ENCODE measurements around the gene TMEM184B.
A peak's percentile ranks its signal among the peaks of the same experiment; 100 is the strongest.

Gene TMEM184B

DNA sequence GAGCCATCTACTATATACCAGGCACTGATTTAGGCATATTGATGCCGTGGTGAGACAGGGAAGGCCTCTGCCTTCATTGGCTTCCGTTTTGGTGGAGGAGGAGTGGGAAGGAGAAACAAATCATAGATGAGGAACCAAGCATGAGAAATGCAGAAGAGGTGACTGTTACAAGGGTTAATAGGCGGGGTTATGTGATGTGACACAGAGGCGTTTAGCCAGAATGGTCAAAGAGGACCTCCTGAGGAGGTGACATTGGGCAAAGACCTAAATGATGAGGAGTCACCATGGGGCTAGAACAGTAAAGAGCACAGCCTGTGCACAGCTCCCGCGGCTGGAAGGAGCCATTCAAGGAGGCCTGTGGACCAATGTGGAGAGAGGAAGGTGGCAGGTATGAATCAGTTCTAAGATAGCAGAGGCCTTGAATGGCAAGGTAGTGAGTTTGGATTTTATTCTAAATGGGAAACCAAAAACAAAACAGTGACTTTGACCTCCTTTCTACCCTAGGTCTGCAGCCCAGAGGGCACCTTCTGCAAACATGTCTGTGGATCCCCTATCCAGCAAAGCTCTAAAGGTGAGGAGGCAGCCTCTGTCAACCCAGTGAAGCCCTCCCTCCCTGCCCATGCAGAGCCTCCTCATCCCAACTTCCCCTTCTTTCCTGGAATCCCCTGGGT is 59.4 kb downstream of the TMEM184B start:
- no peak overlapping the region for H2AK5ac ChIP-seq (ENCODE audit: low read length)
- H3K36me3 ChIP-seq (ENCODE audit: control insufficient read depth, insufficient read depth, low read length) = no peaks in the 10 kb centered on the region
- H3K18ac ChIP-seq (ENCODE audit: low read length) = no peak overlapping the region
- H3K79me1 ChIP-seq (ENCODE audit: low read length) = no peaks in the 10 kb centered on the region
- no peak overlapping the region for H3K56ac ChIP-seq (ENCODE audit: low read length)
- no peak overlapping the region for H2BK120ac ChIP-seq (ENCODE audit: low read depth, low read length)
- no CpG with 5 or more reads among the region's 6 CpGs for WGBS (ENCODE audit: extremely low coverage, insufficient coverage, low lambda C conversion rate)
- no peak overlapping the region for H2BK5ac ChIP-seq (ENCODE audit: low read length)
- H3K4me2 ChIP-seq (ENCODE audit: low read length) = no peak overlapping the region
- H3K27me3 ChIP-seq (ENCODE audit: insufficient read depth, low read length, poor library complexity) = peaks cover 4% of the 10 kb centered on the region
- no peak overlapping the region for H3K9ac ChIP-seq (ENCODE audit: low read length)
- no peak for DNase-seq
- H2BK15ac ChIP-seq (replicated peaks; ENCODE audit: low read depth) = no peak overlapping the region
- no peak overlapping the region for H3K4me3 ChIP-seq (ENCODE audit: low read length)
- H3K27ac ChIP-seq (ENCODE audit: low read depth, low read length) = no peak overlapping the region
- H3K4me1 ChIP-seq (ENCODE audit: control insufficient read depth, low read depth, low read length) = no peaks in the 10 kb centered on the region
- no peak overlapping the region for H4K5ac ChIP-seq (ENCODE audit: low read length)
- no peak overlapping the region for H3K23ac ChIP-seq (ENCODE audit: low read length)
- H3K79me2 ChIP-seq (ENCODE audit: control insufficient read depth, insufficient read depth, low read length) = no peaks in the 10 kb centered on the region
- H3K4ac ChIP-seq (ENCODE audit: low read depth, low read length) = no peak overlapping the region
- H4K8ac ChIP-seq (ENCODE audit: low read depth, low read length) = no peak overlapping the region

DNA sequence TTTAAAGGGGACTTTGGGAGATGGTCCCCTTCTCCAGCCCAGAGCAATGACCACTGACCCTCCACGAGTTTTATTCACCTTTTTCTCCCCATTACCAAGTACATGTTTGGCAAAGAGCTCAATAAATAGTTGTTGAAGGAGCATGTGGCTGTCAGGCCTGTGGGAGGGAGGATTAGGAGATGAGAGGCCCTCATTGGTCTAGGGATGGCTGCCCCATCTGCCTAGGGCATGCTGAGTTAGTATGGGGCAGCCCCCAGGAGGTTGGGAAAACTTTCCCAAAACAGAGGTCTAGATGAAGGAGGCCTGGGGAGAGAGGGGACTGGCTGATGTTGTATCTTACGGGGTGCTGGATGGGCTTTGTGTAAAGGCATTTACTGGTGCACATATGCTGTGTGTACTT is 60.4 kb downstream of the TMEM184B start:
- H3K36me3 ChIP-seq (ENCODE audit: control insufficient read depth, insufficient read depth, low read length) = no peaks in the 10 kb centered on the region
- H3K27ac ChIP-seq (ENCODE audit: low read depth, low read length) = no peak overlapping the region
- no peak overlapping the region for H2BK120ac ChIP-seq (ENCODE audit: low read depth, low read length)
- no peaks in the 10 kb centered on the region for H3K79me1 ChIP-seq (ENCODE audit: low read length)
- no peak overlapping the region for H3K4ac ChIP-seq (ENCODE audit: low read depth, low read length)
- H4K5ac ChIP-seq (ENCODE audit: low read length) = no peak overlapping the region
- H2BK15ac ChIP-seq (replicated peaks; ENCODE audit: low read depth) = no peak overlapping the region
- H3K79me2 ChIP-seq (ENCODE audit: control insufficient read depth, insufficient read depth, low read length) = no peaks in the 10 kb centered on the region
- no peak overlapping the region for H3K4me2 ChIP-seq (ENCODE audit: low read length)
- no peak for DNase-seq
- H2BK5ac ChIP-seq (ENCODE audit: low read length) = no peak overlapping the region
- no peak overlapping the region for H2AK5ac ChIP-seq (ENCODE audit: low read length)
- no peaks in the 10 kb centered on the region for H3K4me1 ChIP-seq (ENCODE audit: control insufficient read depth, low read depth, low read length)
- no peak overlapping the region for H4K8ac ChIP-seq (ENCODE audit: low read depth, low read length)
- no peak overlapping the region for H3K56ac ChIP-seq (ENCODE audit: low read length)
- no peak overlapping the region for H3K18ac ChIP-seq (ENCODE audit: low read length)
- peaks cover 4% of the 10 kb centered on the region for H3K27me3 ChIP-seq (ENCODE audit: insufficient read depth, low read length, poor library complexity)
- no peak overlapping the region for H3K9ac ChIP-seq (ENCODE audit: low read length)
- H3K4me3 ChIP-seq (ENCODE audit: low read length) = no peak overlapping the region
- no CpG with 5 or more reads among the region's 2 CpGs for WGBS (ENCODE audit: extremely low coverage, insufficient coverage, low lambda C conversion rate)
- H3K23ac ChIP-seq (ENCODE audit: low read length) = no peak overlapping the region

DNA sequence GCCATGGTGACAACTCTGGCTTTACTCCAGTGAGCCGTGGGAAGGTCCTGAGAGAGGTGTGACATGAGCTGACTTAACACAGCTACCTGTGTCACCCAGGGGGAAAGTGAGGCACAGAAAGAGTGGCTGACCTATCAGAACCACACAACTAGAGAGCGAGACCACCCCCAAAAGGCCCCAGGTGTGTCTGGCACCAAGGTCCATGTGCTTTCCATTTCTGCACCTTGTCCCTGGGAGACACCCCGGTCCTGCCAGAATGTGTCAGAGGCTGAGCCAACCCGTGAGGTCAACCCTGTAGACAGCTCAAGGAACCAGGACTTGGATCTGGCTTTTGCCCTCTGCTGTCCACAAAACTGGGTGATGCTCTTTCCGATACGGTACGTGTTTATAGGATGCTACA is 61.3 kb downstream of the TMEM184B start:
- Histone ChIP-seq H3K4me1 (ENCODE audit: control insufficient read depth, low read depth, low read length) (no peaks in the 10 kb centered on the region), H2AK5ac (ENCODE audit: low read length) (no peak overlapping the region), H3K23ac (ENCODE audit: low read length) (no peak overlapping the region), H2BK5ac (ENCODE audit: low read length) (no peak overlapping the region), H2BK15ac (replicated peaks; ENCODE audit: low read depth) (no peak overlapping the region), H3K4ac (ENCODE audit: low read depth, low read length) (no peak overlapping the region), H3K79me2 (ENCODE audit: control insufficient read depth, insufficient read depth, low read length) (no peaks in the 10 kb centered on the region), H3K4me2 (ENCODE audit: low read length) (no peak overlapping the region), H3K79me1 (ENCODE audit: low read length) (no peaks in the 10 kb centered on the region), H4K5ac (ENCODE audit: low read length) (no peak overlapping the region), H3K56ac (ENCODE audit: low read length) (no peak overlapping the region), H3K4me3 (ENCODE audit: low read length) (no peak overlapping the region), H3K18ac (ENCODE audit: low read length) (no peak overlapping the region), H3K9ac (ENCODE audit: low read length) (no peak overlapping the region), H3K27ac (ENCODE audit: low read depth, low read length) (no peak overlapping the region), H4K8ac (ENCODE audit: low read depth, low read length) (no peak overlapping the region), H3K36me3 (ENCODE audit: control insufficient read depth, insufficient read depth, low read length) (no peaks in the 10 kb centered on the region), H2BK120ac (ENCODE audit: low read depth, low read length) (no peak overlapping the region), H3K27me3 (ENCODE audit: insufficient read depth, low read length, poor library complexity) (peaks cover 4% of the 10 kb centered on the region)
- DNase-seq = no peak
- no CpG with 5 or more reads among the region's 7 CpGs for WGBS (ENCODE audit: extremely low coverage, insufficient coverage, low lambda C conversion rate)

DNA sequence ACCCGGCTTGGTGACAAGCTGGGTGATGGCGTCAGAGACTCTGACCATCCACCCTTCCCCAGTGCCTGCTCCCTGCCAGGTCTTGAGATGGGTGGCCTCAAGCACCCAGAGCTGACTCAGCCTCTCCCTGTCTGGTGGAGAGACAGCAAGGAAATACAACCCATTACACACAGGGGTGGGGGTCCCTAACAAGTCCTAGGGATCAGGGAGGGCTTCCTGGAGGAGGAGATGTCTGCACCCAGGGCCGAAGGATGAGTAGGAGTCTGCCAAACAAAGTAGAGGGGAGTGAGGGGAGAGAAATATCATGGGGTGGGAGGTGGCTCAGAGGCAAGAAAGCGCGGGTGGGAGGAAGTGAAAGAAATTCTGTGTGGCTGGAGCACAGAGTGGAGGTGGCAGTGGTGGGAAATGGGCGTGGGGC is 64.2 kb downstream of the TMEM184B start:
- H3K23ac ChIP-seq (ENCODE audit: low read length) = no peak overlapping the region
- no peaks in the 10 kb centered on the region for H3K36me3 ChIP-seq (ENCODE audit: control insufficient read depth, insufficient read depth, low read length)
- H3K79me2 ChIP-seq (ENCODE audit: control insufficient read depth, insufficient read depth, low read length) = no peaks in the 10 kb centered on the region
- no peak for DNase-seq
- H2BK120ac ChIP-seq (ENCODE audit: low read depth, low read length) = no peak overlapping the region
- no peak overlapping the region for H3K9ac ChIP-seq (ENCODE audit: low read length)
- H3K27me3 ChIP-seq (ENCODE audit: insufficient read depth, low read length, poor library complexity) = peaks cover under 1% of the 10 kb centered on the region
- no CpG with 5 or more reads among the region's 6 CpGs for WGBS (ENCODE audit: extremely low coverage, insufficient coverage, low lambda C conversion rate)
- no peak overlapping the region for H3K4me2 ChIP-seq (ENCODE audit: low read length)
- H3K18ac ChIP-seq (ENCODE audit: low read length) = no peak overlapping the region
- no peak overlapping the region for H4K5ac ChIP-seq (ENCODE audit: low read length)
- no peak overlapping the region for H3K27ac ChIP-seq (ENCODE audit: low read depth, low read length)
- H3K4me1 ChIP-seq (ENCODE audit: control insufficient read depth, low read depth, low read length) = no peaks in the 10 kb centered on the region
- no peak overlapping the region for H3K56ac ChIP-seq (ENCODE audit: low read length)
- no peak overlapping the region for H3K4ac ChIP-seq (ENCODE audit: low read depth, low read length)
- no peak overlapping the region for H2BK15ac ChIP-seq (replicated peaks; ENCODE audit: low read depth)
- no peak overlapping the region for H2BK5ac ChIP-seq (ENCODE audit: low read length)
- no peak overlapping the region for H4K8ac ChIP-seq (ENCODE audit: low read depth, low read length)
- H3K4me3 ChIP-seq (ENCODE audit: low read length) = no peak overlapping the region
- H2AK5ac ChIP-seq (ENCODE audit: low read length) = no peak overlapping the region
- H3K79me1 ChIP-seq (ENCODE audit: low read length) = peaks cover 4% of the 10 kb centered on the region

DNA sequence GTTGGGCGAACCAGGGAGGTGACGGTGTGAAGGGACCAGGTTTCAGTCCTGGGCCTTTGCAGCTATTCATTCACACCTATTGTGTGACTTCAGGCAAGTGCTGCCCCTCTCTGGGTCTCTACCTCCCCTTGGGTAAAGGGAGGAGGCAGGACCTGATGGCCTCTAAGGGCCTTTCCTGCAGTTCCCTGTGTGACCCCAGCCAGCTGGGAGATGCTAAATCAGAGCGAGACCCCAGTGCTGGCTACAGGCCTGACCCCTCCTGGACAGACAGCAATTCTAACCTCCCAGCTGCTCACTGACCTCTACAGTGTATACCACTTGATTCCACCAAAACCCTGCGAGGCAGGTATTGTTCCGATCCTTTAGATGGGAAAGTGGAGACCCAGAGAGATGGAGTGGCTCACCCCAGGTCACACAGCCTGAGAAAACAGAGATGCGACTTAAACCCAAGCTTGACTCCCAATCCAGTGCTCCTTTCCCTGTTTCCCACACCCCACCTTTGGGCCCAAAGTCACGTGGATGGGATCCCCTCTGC is 64.8 kb downstream of the TMEM184B start:
- H3K36me3 ChIP-seq (ENCODE audit: control insufficient read depth, insufficient read depth, low read length) = no peaks in the 10 kb centered on the region
- H2BK5ac ChIP-seq (ENCODE audit: low read length) = no peak overlapping the region
- H4K8ac ChIP-seq (ENCODE audit: low read depth, low read length) = no peak overlapping the region
- no peak overlapping the region for H3K9ac ChIP-seq (ENCODE audit: low read length)
- no peak overlapping the region for H3K27ac ChIP-seq (ENCODE audit: low read depth, low read length)
- H2BK120ac ChIP-seq (ENCODE audit: low read depth, low read length) = no peak overlapping the region
- H3K23ac ChIP-seq (ENCODE audit: low read length) = no peak overlapping the region
- no CpG with 5 or more reads among the region's 7 CpGs for WGBS (ENCODE audit: extremely low coverage, insufficient coverage, low lambda C conversion rate)
- H3K4me3 ChIP-seq (ENCODE audit: low read length) = no peak overlapping the region
- no peaks in the 10 kb centered on the region for H3K27me3 ChIP-seq (ENCODE audit: insufficient read depth, low read length, poor library complexity)
- no peak overlapping the region for H3K56ac ChIP-seq (ENCODE audit: low read length)
- peak; percentile 62 for DNase-seq
- H3K4ac ChIP-seq (ENCODE audit: low read depth, low read length) = no peak overlapping the region
- H2BK15ac ChIP-seq (replicated peaks; ENCODE audit: low read depth) = no peak overlapping the region
- H4K5ac ChIP-seq (ENCODE audit: low read length) = no peak overlapping the region
- peaks cover 3% of the 10 kb centered on the region for H3K4me1 ChIP-seq (ENCODE audit: control insufficient read depth, low read depth, low read length)
- H3K79me2 ChIP-seq (ENCODE audit: control insufficient read depth, insufficient read depth, low read length) = no peaks in the 10 kb centered on the region
- H3K18ac ChIP-seq (ENCODE audit: low read length) = no peak overlapping the region
- H2AK5ac ChIP-seq (ENCODE audit: low read length) = no peak overlapping the region
- no peak overlapping the region for H3K4me2 ChIP-seq (ENCODE audit: low read length)
- H3K79me1 ChIP-seq (ENCODE audit: low read length) = peaks cover 4% of the 10 kb centered on the region
